Neural cell (in vitro differentiated cells): ENCODE data around the gene ZMYND10. TPM values are rescaled to one million over a fixed set of nuclear protein-coding genes. Genes with fewer than 3 reads are reported as not detected.

Experiments
- H2AFZ ChIP-seq: fragments of 200-600, 300-800 bp; sonication (generic), shearing (Covaris generic); 2 replicates; pipeline ENCODE4 v1.6.0; 2014; ENCODE audit warnings: low read depth, mild to moderate bottlenecking, antibody characterized with exemption, low read length, moderate library complexity
- H3F3A ChIP-seq: fragments of 200-600 bp; shearing (Covaris generic); 2 replicates; pipeline ENCODE4 v1.6.1; 2016; ENCODE audit warnings: mild to moderate bottlenecking, moderate library complexity, mixed read lengths, antibody characterized with exemption, low read length; ENCODE audit not compliant: insufficient read depth, poor library complexity, severe bottlenecking
- H3K27ac ChIP-seq: fragments of 200-600, 300-800 bp; sonication (generic), shearing (Covaris generic); 2 replicates; pipeline ENCODE4 v1.5.1; 2014; ENCODE audit warnings: mild to moderate bottlenecking, low read length, moderate library complexity
- H3K27me3 ChIP-seq: fragments of 300-800, 200-600 bp; sonication (generic), shearing (Covaris generic); 2 replicates; pipeline ENCODE4 v1.6.0; 2014; ENCODE audit warnings: mild to moderate bottlenecking, low read depth, low read length, moderate library complexity; ENCODE audit not compliant: insufficient read depth
- H3K36me3 ChIP-seq: fragments of 300-800, 200-600 bp; sonication (generic), shearing (Covaris generic); 2 replicates; pipeline ENCODE4 v1.5.1; 2014; ENCODE audit warnings: mild to moderate bottlenecking, antibody characterized with exemption, low read length, moderate library complexity; ENCODE audit not compliant: insufficient read depth
- H3K4me2 ChIP-seq: fragments of 300-800, 200-600 bp; sonication (generic), shearing (Covaris generic); 2 replicates; pipeline ENCODE4 v1.6.0; 2014; ENCODE audit warnings: mild to moderate bottlenecking, low read length
- H3K4me3 ChIP-seq: fragments of 300-800, 200-600 bp; sonication (generic), shearing (Covaris generic); 2 replicates; pipeline ENCODE4 v1.5.1; 2014; ENCODE audit warnings: mild to moderate bottlenecking, low read length, moderate library complexity
- H3K79me2 ChIP-seq: fragments of 200-600 bp; shearing (Covaris generic); replicated peaks from 2 replicates; pipeline ENCODE4 v1.6.0; 2014; ENCODE audit warnings: mild to moderate bottlenecking, low read length, moderate library complexity; ENCODE audit not compliant: insufficient read depth
- H3K9ac ChIP-seq: fragments of 300-800, 200-600 bp; sonication (generic), shearing (Covaris generic); 2 replicates; pipeline ENCODE4 v1.6.1; 2016; ENCODE audit warnings: mild to moderate bottlenecking, low read length, mixed read lengths
- H3K9me2 ChIP-seq: fragments of 200-600 bp; shearing (Covaris generic); 2 replicates; pipeline ENCODE4 v1.6.1; 2016; ENCODE audit warnings: mild to moderate bottlenecking, low read length, mixed read lengths; ENCODE audit not compliant: insufficient read depth
- H3K9me3 ChIP-seq: fragments of 200-600, 300-800 bp; sonication (generic), shearing (Covaris generic); 2 replicates; pipeline ENCODE4 v1.6.1; 2016; ENCODE audit warnings: mild to moderate bottlenecking, mixed run types, low read length, moderate library complexity, mixed read lengths
- H4K20me1 ChIP-seq: fragments of 200-600 bp; shearing (Covaris generic); 2 replicates; pipeline ENCODE4 v1.6.1; 2016; ENCODE audit warnings: mild to moderate bottlenecking, mixed run types; ENCODE audit not compliant: insufficient read depth
- EP300 ChIP-seq: fragments of 450-650 bp; conservative IDR thresholded peaks from 2 replicates; pipeline ENCODE4 v1.6.1; 2014; ENCODE audit warnings: antibody characterized with exemption, mild to moderate bottlenecking, moderate library complexity; ENCODE audit not compliant: poor library complexity, severe bottlenecking
- EZH2 ChIP-seq: fragments of 200-600, 300-800 bp; shearing (Covaris generic), sonication (generic); IDR thresholded peaks from 2 replicates; pipeline ENCODE4 v1.6.1; 2014; ENCODE audit warnings: antibody characterized with exemption, low read length, borderline replicate concordance, mild to moderate bottlenecking; ENCODE audit not compliant: insufficient read depth, poor library complexity, severe bottlenecking
- MXI1 ChIP-seq: fragments of 450-650 bp; conservative IDR thresholded peaks from 2 replicates; pipeline ENCODE4 v1.6.1; 2014; ENCODE audit warnings: antibody characterized with exemption, mild to moderate bottlenecking; ENCODE audit not compliant: poor library complexity, severe bottlenecking
- POLR2AphosphoS5 ChIP-seq: IDR thresholded peaks from 2 replicates; pipeline ENCODE4 v1.6.1; 2012
- RAD21 ChIP-seq: fragments of 450-650 bp; conservative IDR thresholded peaks from 2 replicates; pipeline ENCODE4 v1.6.1; 2014; ENCODE audit warnings: antibody characterized with exemption, mild to moderate bottlenecking, moderate library complexity
- SMC3 ChIP-seq: fragments of 450-650 bp; conservative IDR thresholded peaks from 2 replicates; pipeline ENCODE4 v1.6.1; 2014; ENCODE audit warnings: antibody characterized with exemption, mild to moderate bottlenecking, moderate library complexity; ENCODE audit not compliant: poor library complexity
- TAF1 ChIP-seq: IDR thresholded peaks from 2 replicates; pipeline ENCODE4 v1.6.1; 2012; ENCODE audit warnings: low read depth
- polyA plus RNA-seq: library from polyadenylated mRNA; depleted of rRNA; stranded (reverse); fragments of >200 nt; gene quantifications from 2 replicates; pipeline ENCODE4 v1.2.3, GENCODE V29; 2014
- TF ChIP-seq, protein P1 (sequence below): IDR thresholded peaks from 2 replicates; pipeline ENCODE4 v1.6.1; 2012; ENCODE audit warnings: borderline replicate concordance
- TF ChIP-seq, protein P2 (sequence below): fragments of 450-650 bp; IDR thresholded peaks from 2 replicates; pipeline ENCODE4 v1.5.1; 2014; ENCODE audit warnings: antibody characterized with exemption, mild to moderate bottlenecking, moderate library complexity; ENCODE audit not compliant: poor library complexity, severe bottlenecking

ZMYND10 gene
- polyA plus RNA-seq, 1 donor from 2014 or later = 5.2 TPM

- Histone ChIP-seq H3K4me3 (peak overlapping the region; percentile 78), H3K27me3 (no peaks in the 10 kb centered on the region), H3K27ac (peak overlapping the region; percentile 66), H2AFZ (peak overlapping the region; percentile 58), H4K20me1 (no peaks in the 10 kb centered on the region), H3F3A (no peaks in the 10 kb centered on the region), H3K9ac (peak overlapping the region; percentile 70), H3K79me2 (no peaks in the 10 kb centered on the region), H3K4me2 (peak overlapping the region; percentile 69), H3K9me3 (no peaks in the 10 kb centered on the region), H3K36me3 (no peaks in the 10 kb centered on the region), H3K9me2 (no peaks in the 10 kb centered on the region)
- TF ChIP-seq, protein P1, sequence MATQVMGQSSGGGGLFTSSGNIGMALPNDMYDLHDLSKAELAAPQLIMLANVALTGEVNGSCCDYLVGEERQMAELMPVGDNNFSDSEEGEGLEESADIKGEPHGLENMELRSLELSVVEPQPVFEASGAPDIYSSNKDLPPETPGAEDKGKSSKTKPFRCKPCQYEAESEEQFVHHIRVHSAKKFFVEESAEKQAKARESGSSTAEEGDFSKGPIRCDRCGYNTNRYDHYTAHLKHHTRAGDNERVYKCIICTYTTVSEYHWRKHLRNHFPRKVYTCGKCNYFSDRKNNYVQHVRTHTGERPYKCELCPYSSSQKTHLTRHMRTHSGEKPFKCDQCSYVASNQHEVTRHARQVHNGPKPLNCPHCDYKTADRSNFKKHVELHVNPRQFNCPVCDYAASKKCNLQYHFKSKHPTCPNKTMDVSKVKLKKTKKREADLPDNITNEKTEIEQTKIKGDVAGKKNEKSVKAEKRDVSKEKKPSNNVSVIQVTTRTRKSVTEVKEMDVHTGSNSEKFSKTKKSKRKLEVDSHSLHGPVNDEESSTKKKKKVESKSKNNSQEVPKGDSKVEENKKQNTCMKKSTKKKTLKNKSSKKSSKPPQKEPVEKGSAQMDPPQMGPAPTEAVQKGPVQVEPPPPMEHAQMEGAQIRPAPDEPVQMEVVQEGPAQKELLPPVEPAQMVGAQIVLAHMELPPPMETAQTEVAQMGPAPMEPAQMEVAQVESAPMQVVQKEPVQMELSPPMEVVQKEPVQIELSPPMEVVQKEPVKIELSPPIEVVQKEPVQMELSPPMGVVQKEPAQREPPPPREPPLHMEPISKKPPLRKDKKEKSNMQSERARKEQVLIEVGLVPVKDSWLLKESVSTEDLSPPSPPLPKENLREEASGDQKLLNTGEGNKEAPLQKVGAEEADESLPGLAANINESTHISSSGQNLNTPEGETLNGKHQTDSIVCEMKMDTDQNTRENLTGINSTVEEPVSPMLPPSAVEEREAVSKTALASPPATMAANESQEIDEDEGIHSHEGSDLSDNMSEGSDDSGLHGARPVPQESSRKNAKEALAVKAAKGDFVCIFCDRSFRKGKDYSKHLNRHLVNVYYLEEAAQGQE = no peak
- TF ChIP-seq TAF1 (peak; percentile 32), RAD21 (no peak)
- TF ChIP-seq, protein P2, sequence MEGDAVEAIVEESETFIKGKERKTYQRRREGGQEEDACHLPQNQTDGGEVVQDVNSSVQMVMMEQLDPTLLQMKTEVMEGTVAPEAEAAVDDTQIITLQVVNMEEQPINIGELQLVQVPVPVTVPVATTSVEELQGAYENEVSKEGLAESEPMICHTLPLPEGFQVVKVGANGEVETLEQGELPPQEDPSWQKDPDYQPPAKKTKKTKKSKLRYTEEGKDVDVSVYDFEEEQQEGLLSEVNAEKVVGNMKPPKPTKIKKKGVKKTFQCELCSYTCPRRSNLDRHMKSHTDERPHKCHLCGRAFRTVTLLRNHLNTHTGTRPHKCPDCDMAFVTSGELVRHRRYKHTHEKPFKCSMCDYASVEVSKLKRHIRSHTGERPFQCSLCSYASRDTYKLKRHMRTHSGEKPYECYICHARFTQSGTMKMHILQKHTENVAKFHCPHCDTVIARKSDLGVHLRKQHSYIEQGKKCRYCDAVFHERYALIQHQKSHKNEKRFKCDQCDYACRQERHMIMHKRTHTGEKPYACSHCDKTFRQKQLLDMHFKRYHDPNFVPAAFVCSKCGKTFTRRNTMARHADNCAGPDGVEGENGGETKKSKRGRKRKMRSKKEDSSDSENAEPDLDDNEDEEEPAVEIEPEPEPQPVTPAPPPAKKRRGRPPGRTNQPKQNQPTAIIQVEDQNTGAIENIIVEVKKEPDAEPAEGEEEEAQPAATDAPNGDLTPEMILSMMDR = no peak
These were observed 45.9 kb downstream of the ZMYND10 start for GRCh38 chr3:50299638-50299928.

DNA sequence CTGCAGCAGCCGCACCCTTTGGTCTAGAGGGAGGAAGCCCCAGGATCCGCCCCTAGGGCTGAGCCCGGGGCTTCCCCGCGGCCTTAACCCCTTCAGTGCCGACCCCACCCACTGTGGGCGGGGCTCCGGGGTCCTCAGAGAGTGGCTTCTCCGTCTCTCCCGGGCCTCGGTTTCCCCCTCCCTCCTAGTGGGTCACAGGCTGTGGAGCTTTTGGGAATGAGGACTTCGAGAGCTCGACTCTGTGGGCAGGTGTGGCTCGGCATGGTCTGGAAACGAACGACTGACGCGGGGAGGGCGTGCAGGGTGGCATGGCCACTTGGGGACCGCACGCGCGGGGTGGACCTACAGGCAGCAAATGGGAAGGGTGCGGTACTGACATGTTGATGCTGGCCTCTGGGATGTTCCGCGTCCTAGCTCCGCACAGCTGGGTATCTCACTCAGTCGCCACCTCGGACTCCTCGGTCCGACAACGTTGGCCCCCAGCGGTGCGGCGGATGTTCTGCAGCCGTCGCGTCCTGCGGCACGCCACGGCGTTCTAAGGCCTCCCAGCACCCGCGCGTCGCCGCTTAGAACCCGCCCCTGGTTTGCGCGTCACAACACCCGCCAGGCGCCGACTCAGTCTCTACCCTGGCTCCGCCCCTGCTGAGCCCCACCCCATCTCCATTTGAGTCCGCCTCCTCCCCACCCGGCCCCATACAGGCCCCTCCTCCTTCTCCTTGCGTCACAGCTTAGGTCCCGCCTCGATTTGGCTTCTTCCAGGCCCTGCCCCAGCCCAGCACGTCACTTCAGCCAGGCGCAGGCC is 46.5 kb downstream of the ZMYND10 start, which contains the start of the genes HYAL3 and NAA80:
Gene HYAL3, minus strand, starts transcription at position 570 of the 802 bp plus-strand sequence. CDS start 3,803 bp downstream, outside the sequence.
Gene NAA80, minus strand, starts transcription at position 570 of the 802 bp plus-strand sequence. CDS start 1,942 bp downstream, outside the sequence.
- Histone ChIP-seq H4K20me1 (no peaks in the 10 kb centered on the region), H3K9me2 (no peaks in the 10 kb centered on the region), H3F3A (no peaks in the 10 kb centered on the region), H3K27me3 (no peaks in the 10 kb centered on the region), H3K27ac (peak within 1 kb of the TSS; percentile 68), H3K9ac (peak within 1 kb of the TSS; percentile 86), H2AFZ (peak within 1 kb of the TSS; percentile 65), H3K9me3 (no peaks in the 10 kb centered on the region), H3K4me3 (peak within 1 kb of the TSS; percentile 78), H3K36me3 (no peaks in the 10 kb centered on the region), H3K79me2 (no peaks in the 10 kb centered on the region), H3K4me2 (peak within 1 kb of the TSS; percentile 80)
- TF ChIP-seq EZH2 (no peak), MXI1 (peak; percentile 90), EP300 (no peak), RAD21 (no peak), SMC3 (peak; percentile 45), POLR2AphosphoS5 (peak; percentile 88), TAF1 (peak; percentile 45)
- TF ChIP-seq, protein P1 = no peak
- TF ChIP-seq, protein P2 = peak; percentile 73
